Mesothelial cell of epicardium (in vitro differentiated cells): ENCODE measurements around the gene FBXW7. TPM values are rescaled to one million over a fixed set of nuclear protein-coding genes. Genes with fewer than 3 reads are reported as not detected.

Experiments
- DNase-seq, 2 experiments: peaks; one replicate each; pipeline ENCODE4 v3.0.0; 2021; ENCODE audit warnings: low spot score in 2 of 2; ENCODE audit not compliant: unreplicated experiment in 2 of 2
- H3K27ac Mint-ChIP-seq: 2 replicates; pipeline ENCODE4 v1.8.0; 2021; ENCODE audit warnings: mixed read lengths
- H3K27me3 Mint-ChIP-seq: 2 replicates; pipeline ENCODE4 v1.8.0; 2021; ENCODE audit warnings: low read depth, mixed read lengths
- H3K36me3 Mint-ChIP-seq: 2 replicates; pipeline ENCODE4 v1.8.0; 2021; ENCODE audit warnings: mixed read lengths
- H3K4me1 Mint-ChIP-seq: 2 replicates; pipeline ENCODE4 v1.8.0; 2021; ENCODE audit warnings: mixed read lengths
- H3K4me3 Mint-ChIP-seq: 2 replicates; pipeline ENCODE4 v1.8.0; 2021; ENCODE audit warnings: mild to moderate bottlenecking, moderate library complexity, mixed read lengths
- H3K9me3 Mint-ChIP-seq: 2 replicates; pipeline ENCODE4 v1.8.0; 2021; ENCODE audit warnings: mixed read lengths
- total RNA-seq: library from RNA; stranded (reverse); gene quantifications from 3 replicates; pipeline ENCODE4 v1.2.1, GENCODE V29; 2021
- TF ChIP-seq, protein P1 (sequence below): fragments of 200-600 bp; sonication (generic); IDR thresholded peaks from one replicate; pipeline ENCODE4 v1.5.0; 2021; ENCODE audit warnings: antibody characterized with exemption; ENCODE audit not compliant: unreplicated experiment

Gene FBXW7
- total RNA-seq, 1 donor from 2014 or later: 46.4 TPM

DNA sequence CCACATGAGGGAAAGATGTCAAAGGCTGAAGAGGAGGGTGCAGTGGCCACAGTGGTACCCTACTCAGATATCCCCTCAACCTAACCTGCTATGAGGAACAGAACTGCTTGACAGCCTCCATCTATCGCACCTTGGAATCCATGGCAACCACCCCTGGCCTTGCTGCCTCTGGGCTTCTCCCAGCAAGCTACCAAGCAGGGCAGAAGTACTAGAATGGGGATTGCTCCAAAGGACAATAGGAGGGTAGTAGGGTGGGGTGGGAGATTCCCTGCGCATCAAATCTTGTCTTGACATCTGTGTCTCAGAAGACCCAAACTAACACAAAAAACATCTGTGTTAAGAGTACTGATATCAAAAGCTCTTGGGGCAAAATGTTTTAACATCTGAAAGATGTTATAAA, 118.2 kb downstream of the FBXW7 start:
- Mint-ChIP-seq H3K9me3 (no peaks in the 10 kb centered on the region), H3K4me1 (no peaks in the 10 kb centered on the region), H3K27ac (no peak overlapping the region), H3K4me3 (no peak overlapping the region), H3K36me3 (no peaks in the 10 kb centered on the region), H3K27me3 (no peaks in the 10 kb centered on the region)
- no peak for DNase-seq
- TF ChIP-seq, protein P1, sequence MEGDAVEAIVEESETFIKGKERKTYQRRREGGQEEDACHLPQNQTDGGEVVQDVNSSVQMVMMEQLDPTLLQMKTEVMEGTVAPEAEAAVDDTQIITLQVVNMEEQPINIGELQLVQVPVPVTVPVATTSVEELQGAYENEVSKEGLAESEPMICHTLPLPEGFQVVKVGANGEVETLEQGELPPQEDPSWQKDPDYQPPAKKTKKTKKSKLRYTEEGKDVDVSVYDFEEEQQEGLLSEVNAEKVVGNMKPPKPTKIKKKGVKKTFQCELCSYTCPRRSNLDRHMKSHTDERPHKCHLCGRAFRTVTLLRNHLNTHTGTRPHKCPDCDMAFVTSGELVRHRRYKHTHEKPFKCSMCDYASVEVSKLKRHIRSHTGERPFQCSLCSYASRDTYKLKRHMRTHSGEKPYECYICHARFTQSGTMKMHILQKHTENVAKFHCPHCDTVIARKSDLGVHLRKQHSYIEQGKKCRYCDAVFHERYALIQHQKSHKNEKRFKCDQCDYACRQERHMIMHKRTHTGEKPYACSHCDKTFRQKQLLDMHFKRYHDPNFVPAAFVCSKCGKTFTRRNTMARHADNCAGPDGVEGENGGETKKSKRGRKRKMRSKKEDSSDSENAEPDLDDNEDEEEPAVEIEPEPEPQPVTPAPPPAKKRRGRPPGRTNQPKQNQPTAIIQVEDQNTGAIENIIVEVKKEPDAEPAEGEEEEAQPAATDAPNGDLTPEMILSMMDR: no peak

DNA sequence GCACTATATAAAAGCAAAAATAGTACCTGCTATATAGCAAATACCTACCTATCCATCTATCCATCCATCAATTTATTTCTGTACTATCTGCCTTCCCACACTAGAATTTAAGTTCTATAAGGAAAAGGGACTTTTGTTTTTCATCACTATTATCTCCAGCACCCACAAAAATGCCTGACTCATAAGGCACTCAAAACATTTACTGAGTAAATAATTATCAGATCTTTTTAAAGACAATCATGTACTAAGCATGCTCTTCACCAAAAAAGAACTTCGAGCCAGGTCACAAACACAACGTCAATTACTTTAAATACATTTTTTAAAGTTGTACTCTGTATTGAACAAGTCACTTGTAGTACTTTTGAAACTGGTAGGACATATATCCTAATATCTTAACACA, 119.9 kb downstream of the FBXW7 start:
- Mint-ChIP-seq H3K27ac (no peak overlapping the region), H3K4me3 (no peak overlapping the region), H3K27me3 (no peaks in the 10 kb centered on the region), H3K36me3 (peaks cover 4% of the 10 kb centered on the region), H3K9me3 (no peaks in the 10 kb centered on the region), H3K4me1 (no peaks in the 10 kb centered on the region)
- DNase-seq: no peak
- TF ChIP-seq, protein P1: no peak

DNA sequence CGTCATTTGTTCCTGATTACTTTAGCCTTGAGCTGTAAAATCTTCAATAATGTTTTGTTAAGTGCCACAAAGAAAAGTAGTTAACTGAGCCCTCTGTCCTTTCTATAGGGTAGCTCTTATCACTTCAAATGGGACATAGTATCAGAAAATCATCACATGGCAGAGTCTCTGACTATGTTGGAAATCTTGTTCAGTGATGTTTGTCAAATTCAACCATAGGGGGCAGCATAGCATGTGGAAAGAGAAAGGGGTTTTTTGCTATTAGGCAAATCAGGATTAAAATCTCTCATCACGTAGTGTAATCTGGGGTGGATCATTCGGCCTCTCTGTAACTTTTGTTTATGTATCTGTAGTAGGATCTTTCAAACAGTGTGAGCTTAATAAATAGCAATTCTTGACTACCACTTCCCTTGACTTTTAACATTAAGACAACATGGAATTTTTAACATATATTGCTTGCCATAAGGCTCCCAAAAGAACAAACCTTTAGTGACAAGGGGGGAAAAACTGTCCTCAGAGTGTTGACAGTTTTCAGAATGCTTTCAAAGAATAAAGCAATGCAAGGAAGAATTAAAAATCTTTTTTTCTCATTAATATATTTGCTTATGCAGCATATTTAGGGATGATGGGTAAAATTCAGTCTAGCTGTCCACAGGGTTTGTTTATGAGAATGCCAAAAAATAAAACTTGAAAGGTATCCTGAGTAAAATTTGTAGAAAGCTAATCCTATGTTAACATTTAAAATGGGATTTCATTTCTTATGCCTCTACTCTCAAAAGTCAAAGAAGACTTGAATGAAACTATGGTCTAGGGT, 127.2 kb downstream of the FBXW7 start:
- H3K36me3 Mint-ChIP-seq: peaks cover 4% of the 10 kb centered on the region
- no peak for DNase-seq
- TF ChIP-seq, protein P1: peak; percentile 59
- H3K27me3 Mint-ChIP-seq: no peaks in the 10 kb centered on the region
- H3K4me1 Mint-ChIP-seq: no peaks in the 10 kb centered on the region
- H3K4me3 Mint-ChIP-seq: no peak overlapping the region
- no peaks in the 10 kb centered on the region for H3K9me3 Mint-ChIP-seq
- no peak overlapping the region for H3K27ac Mint-ChIP-seq

DNA sequence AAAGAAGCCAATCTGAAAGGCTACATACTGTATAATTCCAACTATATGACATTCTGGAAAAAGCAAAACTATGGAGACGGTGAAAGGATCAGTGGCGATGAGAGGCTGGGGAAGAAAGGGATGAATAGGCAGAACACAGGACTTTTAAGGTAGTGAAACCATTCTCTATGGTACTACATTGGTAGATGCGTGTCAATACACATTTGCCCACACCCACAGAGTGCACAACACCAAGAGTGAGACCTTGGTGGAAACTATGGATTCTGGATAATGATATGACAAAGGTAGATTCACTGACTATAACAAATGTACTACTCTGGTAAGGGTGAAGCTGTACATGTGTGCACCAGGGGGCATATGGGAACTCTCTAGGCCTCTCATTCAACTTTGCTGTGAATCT, 134.5 kb downstream of the FBXW7 start:
- no peak for DNase-seq
- no peak overlapping the region for H3K27ac Mint-ChIP-seq
- H3K9me3 Mint-ChIP-seq: peaks cover 5% of the 10 kb centered on the region
- peaks cover 3% of the 10 kb centered on the region for H3K4me1 Mint-ChIP-seq
- H3K4me3 Mint-ChIP-seq: no peak overlapping the region
- TF ChIP-seq, protein P1: no peak
- peaks cover 8% of the 10 kb centered on the region for H3K36me3 Mint-ChIP-seq
- no peaks in the 10 kb centered on the region for H3K27me3 Mint-ChIP-seq

DNA sequence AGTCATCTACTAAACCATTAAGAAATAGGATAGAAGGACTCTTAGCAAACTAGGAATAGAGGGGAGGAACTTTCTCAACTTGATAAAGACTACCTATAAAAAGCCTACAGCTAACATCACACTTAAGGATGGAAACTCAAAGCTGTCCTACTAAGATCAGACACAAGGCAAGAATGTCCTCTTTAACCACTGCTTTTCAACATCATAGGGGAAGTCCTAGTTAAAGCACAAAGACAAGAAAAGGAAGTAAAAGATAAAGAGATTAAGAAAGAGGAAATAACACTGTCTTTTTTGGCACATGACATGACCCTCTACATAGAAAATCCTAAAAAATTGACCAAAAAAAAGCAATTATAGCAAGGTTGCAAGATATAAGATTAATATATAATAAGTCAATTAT, 136.6 kb downstream of the FBXW7 start:
- DNase-seq: no peak
- peaks cover 5% of the 10 kb centered on the region for H3K9me3 Mint-ChIP-seq
- H3K27me3 Mint-ChIP-seq: no peaks in the 10 kb centered on the region
- H3K4me3 Mint-ChIP-seq: no peak overlapping the region
- H3K27ac Mint-ChIP-seq: no peak overlapping the region
- TF ChIP-seq, protein P1: no peak
- H3K36me3 Mint-ChIP-seq: peaks cover 8% of the 10 kb centered on the region
- H3K4me1 Mint-ChIP-seq: peaks cover 3% of the 10 kb centered on the region
